Lower leg skin (tissue), 3 donors: ENCODE results near the gene SLC15A5.

ENCODE experiments used
- POLR2A ChIP-seq, 2 donors: fragments of 450-650 bp; IDR thresholded peaks; one replicate each; pipeline ENCODE4 v1.6.1; 2016 to 2017; ENCODE audit warnings: antibody characterized with exemption in 2 of 2, mild to moderate bottlenecking in 1 of 2, moderate library complexity in 1 of 2
- TF ChIP-seq, protein P1 (sequence below), 3 donors: fragments of 450-650 bp; IDR thresholded peaks; one replicate each; pipeline ENCODE4 v1.5.1; 2016; ENCODE audit warnings: antibody characterized with exemption in 3 of 3, mild to moderate bottlenecking in 3 of 3, moderate library complexity in 2 of 3

DNA sequence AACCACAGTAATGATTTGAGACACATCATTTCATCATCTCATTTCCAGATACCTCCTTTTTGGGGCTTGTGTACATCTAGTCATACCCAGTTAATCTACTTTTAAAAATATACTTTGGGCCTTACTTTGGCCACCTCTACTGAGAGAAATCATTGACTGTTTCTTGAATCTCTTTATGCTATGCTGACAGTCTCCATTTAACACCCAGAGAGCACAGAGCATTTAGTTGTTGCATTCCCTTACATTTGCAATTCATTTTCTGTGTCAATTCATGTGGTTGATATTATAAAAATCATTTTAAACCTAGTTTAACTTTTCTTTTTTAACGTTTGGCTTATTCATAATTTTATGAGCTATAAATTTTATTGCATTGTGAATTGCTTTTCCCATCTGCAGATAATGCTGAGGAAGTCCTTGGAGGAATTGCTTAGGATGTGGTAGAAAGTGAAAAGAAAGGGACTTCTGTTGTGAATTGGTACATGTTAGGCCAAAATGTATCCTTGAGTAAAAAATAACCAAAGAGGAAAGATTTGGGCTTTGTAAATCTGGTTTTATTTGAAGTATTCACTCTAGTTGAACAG, 17.0 kb upstream of the SLC15A5 start:
- TF ChIP-seq, protein P1, sequence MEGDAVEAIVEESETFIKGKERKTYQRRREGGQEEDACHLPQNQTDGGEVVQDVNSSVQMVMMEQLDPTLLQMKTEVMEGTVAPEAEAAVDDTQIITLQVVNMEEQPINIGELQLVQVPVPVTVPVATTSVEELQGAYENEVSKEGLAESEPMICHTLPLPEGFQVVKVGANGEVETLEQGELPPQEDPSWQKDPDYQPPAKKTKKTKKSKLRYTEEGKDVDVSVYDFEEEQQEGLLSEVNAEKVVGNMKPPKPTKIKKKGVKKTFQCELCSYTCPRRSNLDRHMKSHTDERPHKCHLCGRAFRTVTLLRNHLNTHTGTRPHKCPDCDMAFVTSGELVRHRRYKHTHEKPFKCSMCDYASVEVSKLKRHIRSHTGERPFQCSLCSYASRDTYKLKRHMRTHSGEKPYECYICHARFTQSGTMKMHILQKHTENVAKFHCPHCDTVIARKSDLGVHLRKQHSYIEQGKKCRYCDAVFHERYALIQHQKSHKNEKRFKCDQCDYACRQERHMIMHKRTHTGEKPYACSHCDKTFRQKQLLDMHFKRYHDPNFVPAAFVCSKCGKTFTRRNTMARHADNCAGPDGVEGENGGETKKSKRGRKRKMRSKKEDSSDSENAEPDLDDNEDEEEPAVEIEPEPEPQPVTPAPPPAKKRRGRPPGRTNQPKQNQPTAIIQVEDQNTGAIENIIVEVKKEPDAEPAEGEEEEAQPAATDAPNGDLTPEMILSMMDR (IDR thresholded peaks at IDR 0.05) = no peak
- TF ChIP-seq POLR2A (IDR thresholded peaks at IDR 0.05) = no peak
